Muscle of leg (tissue), 11 donors: ENCODE data around the gene KIF1B. TPM values are rescaled to one million over a fixed set of nuclear protein-coding genes. Genes with fewer than 3 reads are reported as not detected.
A peak's percentile ranks its signal among the peaks of the same experiment; 100 is the strongest.
"Not testable (repeated sequence)": the region's sequence is repeated elsewhere in the genome, so short reads cannot be mapped to it uniquely, and the experiment has no call there.

Experiments used
- DNase-seq: peaks from one replicate; pipeline ENCODE4 v3.0.0; 2013
- H3K27ac ChIP-seq: one replicate; pipeline ENCODE4 v1.5.1; 2013; ENCODE audit warnings: mild to moderate bottlenecking, low read length, control low read depth
- H3K27me3 ChIP-seq: one replicate; pipeline ENCODE4 v1.6.1; 2013; ENCODE audit warnings: low read length; ENCODE audit not compliant: control insufficient read depth, insufficient read depth
- H3K36me3 ChIP-seq: one replicate; pipeline ENCODE4 v1.6.1; 2013; ENCODE audit warnings: low read length; ENCODE audit not compliant: control insufficient read depth, insufficient read depth
- H3K4me1 ChIP-seq: one replicate; pipeline ENCODE4 v1.6.1; 2013; ENCODE audit warnings: low read length; ENCODE audit not compliant: control insufficient read depth, insufficient read depth
- H3K4me3 ChIP-seq: one replicate; pipeline ENCODE4 v1.5.1; 2013; ENCODE audit warnings: low read length, control low read depth
- H3K9me3 ChIP-seq: replicated peaks from 2 replicates; pipeline ENCODE4 v1.6.1; 2013; ENCODE audit warnings: low read depth, low read length; ENCODE audit not compliant: control insufficient read depth
- WGBS: methylation state at CpG from one replicate; pipeline ENCODE4 v1.1.5; 2013; ENCODE audit warnings: missing lambda C conversion rate; ENCODE audit not compliant: insufficient coverage; 5-methylcytosine and 5-hydroxymethylcytosine counted together
- polyA plus RNA-seq, 8 donors: library from polyadenylated mRNA; unstranded; fragments of 120-200 nt; gene quantifications; one replicate each; pipeline versions ENCODE4 v1.2.1 to v1.2.3, GENCODE V29; 2013; ENCODE audit warnings: inconsistent platforms in 1 of 8, low replicate concordance in 1 of 8; ENCODE audit not compliant: insufficient read length in 8 of 8, insufficient read depth in 1 of 8
- total RNA-seq: library from RNA; stranded (reverse); fragments of 120-200 nt; gene quantifications from one replicate; pipeline ENCODE4 v1.2.4, GENCODE V29; 2013

Gene KIF1B
- total and polyA plus RNA-seq, 9 donors: 86.3 to 189 (median 139) TPM

GRCh38 chr1:10415211-10415930 is 205.0 kb downstream of the KIF1B start:
- Histone ChIP-seq H3K9me3 (no peaks in the 10 kb centered on the region), H3K4me3 (no peak overlapping the region), H3K27ac (no peak overlapping the region), H3K4me1 (no peaks in the 10 kb centered on the region), H3K27me3 (no peaks in the 10 kb centered on the region), H3K36me3 (peaks cover 83% of the 10 kb centered on the region)
- peak; percentile 53 for DNase-seq
- WGBS: 63% methylated on average over 3 of the region's 6 CpGs

- not testable (repeated sequence) for H3K4me3 ChIP-seq, H3K4me1 ChIP-seq, H3K27me3 ChIP-seq, DNase-seq, H3K27ac ChIP-seq, H3K9me3 ChIP-seq
- no CpG with 5 or more reads among the region's 1 CpG for WGBS
- peaks cover 83% of the 10 kb centered on the region for H3K36me3 ChIP-seq
Observed at GRCh38 chr1:10415967-10416366, 205.6 kb downstream of the KIF1B start.

DNA sequence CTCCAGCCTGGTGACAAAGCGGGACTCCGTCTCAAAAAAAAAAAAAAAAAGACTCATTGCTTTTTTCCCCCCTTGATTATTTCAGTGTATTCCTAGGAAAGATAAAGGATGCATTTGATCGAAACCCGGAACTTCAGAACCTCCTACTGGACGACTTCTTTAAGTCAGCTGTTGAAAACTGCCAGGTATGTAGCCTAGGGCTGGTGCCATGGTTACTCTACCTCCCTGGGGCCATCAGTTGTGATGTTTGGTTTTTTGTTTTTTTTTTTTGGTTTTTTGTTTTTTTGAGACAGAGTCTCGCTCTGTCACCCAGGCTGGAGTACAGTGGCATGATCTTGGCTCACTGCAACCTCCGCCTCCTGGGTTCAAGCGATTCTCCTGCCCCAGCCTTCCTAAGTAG is 208.4 kb downstream of the KIF1B start:
- DNase-seq, H3K9me3 ChIP-seq: not testable (repeated sequence)
- 90% methylated on average over 3 of the region's 8 CpGs for WGBS

GRCh38 chr1:10419351-10419750 is 209.0 kb downstream of the KIF1B start:
- Histone ChIP-seq H3K4me3 (no peak overlapping the region), H3K4me1 (peaks cover 7% of the 10 kb centered on the region), H3K27ac (no peak overlapping the region), H3K9me3 (no peaks in the 10 kb centered on the region), H3K27me3 (no peaks in the 10 kb centered on the region), H3K36me3 (peaks cover 61% of the 10 kb centered on the region)
- no peak for DNase-seq
- whole genome bisulfite sequencing: 86% methylated on average over 15 of the region's 15 CpGs

More for the DNA sequence above, 208.4 kb downstream of the KIF1B start:
- H3K4me1 ChIP-seq, H3K27me3 ChIP-seq, H3K4me3 ChIP-seq, H3K27ac ChIP-seq: not testable (repeated sequence)
- peaks cover 65% of the 10 kb centered on the region for H3K36me3 ChIP-seq

- Histone ChIP-seq H3K27ac (no peak overlapping the region), H3K27me3 (no peaks in the 10 kb centered on the region), H3K4me1 (peaks cover 10% of the 10 kb centered on the region), H3K9me3 (no peaks in the 10 kb centered on the region), H3K36me3 (peaks cover 43% of the 10 kb centered on the region), H3K4me3 (no peak overlapping the region)
- DNase-seq: no peak
- no CpG with 5 or more reads among the region's 5 CpGs for WGBS
Observed at GRCh38 chr1:10421637-10422036, 211.3 kb downstream of the KIF1B start.

DNA sequence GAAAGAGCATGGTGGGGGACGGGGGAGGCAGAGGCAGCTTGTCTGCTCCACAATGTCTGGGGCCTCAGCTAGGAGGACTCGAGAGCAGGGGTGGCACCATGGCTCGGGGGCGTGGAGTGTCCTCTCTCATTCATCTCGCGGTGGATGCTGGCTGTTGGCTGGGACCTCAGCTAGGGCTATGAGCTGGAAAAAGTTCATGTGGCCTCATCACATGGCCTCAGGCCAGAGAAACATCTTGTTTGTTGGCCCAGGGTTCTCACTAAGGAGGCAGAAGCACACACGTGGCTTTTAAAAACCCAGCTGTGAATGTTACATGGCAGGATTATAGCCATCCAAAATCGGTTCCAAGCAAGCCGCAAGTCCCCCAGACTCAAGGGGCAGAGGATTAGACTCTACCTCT is 213.7 kb downstream of the KIF1B start:
- 10% methylated on average over 8 of the region's 9 CpGs for WGBS
- peak; percentile 83 for DNase-seq
- Histone ChIP-seq H3K4me3 (no peak overlapping the region), H3K9me3 (no peaks in the 10 kb centered on the region), H3K27me3 (no peaks in the 10 kb centered on the region), H3K27ac (no peak overlapping the region), H3K36me3 (peaks cover 22% of the 10 kb centered on the region), H3K4me1 (peaks cover 12% of the 10 kb centered on the region)

GRCh38 chr1:10424651-10425050 is 214.3 kb downstream of the KIF1B start:
- H3K4me1 ChIP-seq: peaks cover 12% of the 10 kb centered on the region
- peaks cover 16% of the 10 kb centered on the region for H3K36me3 ChIP-seq
- no peaks in the 10 kb centered on the region for H3K27me3 ChIP-seq
- WGBS: 80% methylated on average over 1 of the region's 8 CpGs
- H3K27ac ChIP-seq: no peak overlapping the region
- DNase-seq: no peak
- H3K4me3 ChIP-seq: no peak overlapping the region
- no peaks in the 10 kb centered on the region for H3K9me3 ChIP-seq

DNA sequence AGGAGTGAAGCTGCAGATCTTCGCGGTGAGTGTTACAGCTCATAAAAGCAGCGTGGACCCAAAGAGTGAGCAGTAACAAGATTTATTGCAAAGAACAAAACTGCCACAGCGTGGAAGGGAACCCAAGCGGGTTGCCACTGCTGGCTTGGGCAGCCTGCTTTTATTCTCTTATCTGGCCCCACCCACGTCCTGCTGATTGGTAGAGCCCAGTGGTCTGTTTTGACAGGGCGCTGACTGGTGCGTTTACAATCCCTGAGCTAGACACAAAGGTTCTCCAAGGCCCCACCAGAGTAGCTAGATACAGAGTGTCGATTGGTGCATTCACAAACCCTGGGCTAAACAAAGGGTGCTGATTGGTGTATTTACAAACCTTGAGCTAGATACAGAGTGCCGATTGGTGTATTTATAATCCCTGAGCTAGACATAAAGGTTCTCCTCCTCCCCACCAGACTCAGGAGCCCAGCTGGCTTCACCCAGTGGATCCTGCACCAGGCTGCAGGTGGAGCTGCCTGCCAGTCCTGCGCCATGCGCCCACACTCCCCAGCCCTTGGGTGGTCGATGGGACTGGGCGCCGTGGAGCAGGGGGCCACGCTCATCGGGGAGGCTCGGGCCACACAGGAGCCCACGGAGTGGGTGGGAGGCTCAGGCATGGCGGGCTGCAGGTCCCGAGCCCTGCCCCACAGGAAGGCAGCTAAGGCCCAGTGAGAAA is 215.6 kb downstream of the KIF1B start:
- not testable (repeated sequence) for H3K36me3 ChIP-seq, H3K27me3 ChIP-seq, DNase-seq, H3K4me3 ChIP-seq, H3K27ac ChIP-seq, H3K9me3 ChIP-seq
- WGBS: 99% methylated on average over 9 of the region's 21 CpGs
- peaks cover 16% of the 10 kb centered on the region for H3K4me1 ChIP-seq

DNA sequence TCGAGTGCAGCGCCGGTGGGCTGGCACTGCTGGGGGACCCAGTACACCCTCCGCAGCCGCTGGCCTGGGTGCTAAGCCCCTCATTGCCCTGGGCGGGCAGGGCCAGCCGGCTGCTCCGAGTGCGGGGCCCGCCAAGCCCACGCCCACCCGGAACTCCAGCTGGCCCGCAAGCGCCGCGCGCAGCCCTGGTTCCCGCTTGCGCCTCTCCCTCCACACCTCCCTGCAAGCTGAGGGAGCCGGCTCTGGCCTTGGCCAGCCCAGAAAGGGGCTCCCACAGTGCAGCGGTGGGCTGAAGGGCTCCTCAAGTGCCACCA is 216.1 kb downstream of the KIF1B start:
- peaks cover 22% of the 10 kb centered on the region for H3K4me1 ChIP-seq
- WGBS: no CpG with 5 or more reads among the region's 21 CpGs
- not testable (repeated sequence) for DNase-seq, H3K9me3 ChIP-seq, H3K36me3 ChIP-seq, H3K27me3 ChIP-seq, H3K27ac ChIP-seq, H3K4me3 ChIP-seq

- DNase-seq: peak; percentile 14
- H3K4me3 ChIP-seq: no peak overlapping the region
- H3K36me3 ChIP-seq: no peaks in the 10 kb centered on the region
- peaks cover 19% of the 10 kb centered on the region for H3K4me1 ChIP-seq
- H3K27ac ChIP-seq: no peak overlapping the region
- no peaks in the 10 kb centered on the region for H3K27me3 ChIP-seq
- H3K9me3 ChIP-seq: no peaks in the 10 kb centered on the region
- WGBS: 88% methylated on average over 5 of the region's 5 CpGs
Observed at GRCh38 chr1:10428984-10429383, 218.6 kb downstream of the KIF1B start.
